Bronchial epithelial cell (primary cell): ENCODE data around the gene ULK4. TPM values are rescaled to one million over a fixed set of nuclear protein-coding genes. Genes with fewer than 3 reads are reported as not detected.

Source experiments
- DNase-seq: peaks from one replicate; pipeline ENCODE4 v3.0.0-alpha.2; 2010; ENCODE audit warnings: low read depth
- FAIRE-seq: peaks from 2 replicates; lab custom pipeline; 2011; peaks lifted over from hg19 to GRCh38; lab: Jason Lieb, UNC
- H3K27me3 ChIP-seq: 2 replicates; pipeline ENCODE4 v1.5.1; 2011; ENCODE audit warnings: low read length; ENCODE audit not compliant: control insufficient read depth, insufficient read depth
- H3K36me3 ChIP-seq: 2 replicates; pipeline ENCODE4 v1.5.1; 2011; ENCODE audit warnings: low read length; ENCODE audit not compliant: control insufficient read depth, insufficient read depth
- H3K4me3 ChIP-seq: 2 replicates; pipeline ENCODE4 v1.5.1; 2011; ENCODE audit warnings: mild to moderate bottlenecking, low read depth, low read length, control low read depth
- total RNA-seq: library from RNA; depleted of rRNA; stranded (reverse); fragments of >200 nt; gene quantifications from 2 replicates; pipeline ENCODE4 v1.2.1, GENCODE V29; 2014
- TF ChIP-seq, protein P1 (sequence below): IDR thresholded peaks from 2 replicates; pipeline ENCODE4 v1.5.1; 2011; ENCODE audit warnings: mild to moderate bottlenecking, moderate library complexity, low read length, control low read depth, inconsistent platforms; ENCODE audit not compliant: insufficient read depth, severe bottlenecking

ULK4 gene
- total RNA-seq, 1 donor from 2014 or later, result 3.9 TPM

DNA sequence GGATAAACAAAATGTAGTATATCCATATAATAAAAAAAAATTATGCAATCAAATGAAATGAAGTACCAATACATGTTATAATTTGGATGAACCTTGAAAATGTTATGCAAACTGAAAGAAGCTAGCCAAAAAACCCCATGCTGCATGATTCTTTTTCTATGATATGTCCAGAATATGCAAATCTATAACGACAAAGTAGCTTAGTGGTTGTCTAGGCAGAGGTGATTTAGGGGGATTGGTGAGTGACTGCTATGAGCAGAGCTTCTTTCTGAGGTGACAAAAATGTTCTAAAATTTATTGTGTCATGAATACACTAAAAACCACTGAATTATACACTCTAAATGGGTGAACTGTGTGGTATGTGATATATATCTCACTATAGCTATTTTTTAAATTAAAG is 438.0 kb downstream of the ULK4 start:
- TF ChIP-seq, protein P1, sequence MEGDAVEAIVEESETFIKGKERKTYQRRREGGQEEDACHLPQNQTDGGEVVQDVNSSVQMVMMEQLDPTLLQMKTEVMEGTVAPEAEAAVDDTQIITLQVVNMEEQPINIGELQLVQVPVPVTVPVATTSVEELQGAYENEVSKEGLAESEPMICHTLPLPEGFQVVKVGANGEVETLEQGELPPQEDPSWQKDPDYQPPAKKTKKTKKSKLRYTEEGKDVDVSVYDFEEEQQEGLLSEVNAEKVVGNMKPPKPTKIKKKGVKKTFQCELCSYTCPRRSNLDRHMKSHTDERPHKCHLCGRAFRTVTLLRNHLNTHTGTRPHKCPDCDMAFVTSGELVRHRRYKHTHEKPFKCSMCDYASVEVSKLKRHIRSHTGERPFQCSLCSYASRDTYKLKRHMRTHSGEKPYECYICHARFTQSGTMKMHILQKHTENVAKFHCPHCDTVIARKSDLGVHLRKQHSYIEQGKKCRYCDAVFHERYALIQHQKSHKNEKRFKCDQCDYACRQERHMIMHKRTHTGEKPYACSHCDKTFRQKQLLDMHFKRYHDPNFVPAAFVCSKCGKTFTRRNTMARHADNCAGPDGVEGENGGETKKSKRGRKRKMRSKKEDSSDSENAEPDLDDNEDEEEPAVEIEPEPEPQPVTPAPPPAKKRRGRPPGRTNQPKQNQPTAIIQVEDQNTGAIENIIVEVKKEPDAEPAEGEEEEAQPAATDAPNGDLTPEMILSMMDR, result no peak
- Histone ChIP-seq H3K36me3 (no peaks in the 10 kb centered on the region), H3K27me3 (no peaks in the 10 kb centered on the region), H3K4me3 (no peak overlapping the region)
- DNase-seq, result no peak
- no peak for FAIRE-seq

DNA sequence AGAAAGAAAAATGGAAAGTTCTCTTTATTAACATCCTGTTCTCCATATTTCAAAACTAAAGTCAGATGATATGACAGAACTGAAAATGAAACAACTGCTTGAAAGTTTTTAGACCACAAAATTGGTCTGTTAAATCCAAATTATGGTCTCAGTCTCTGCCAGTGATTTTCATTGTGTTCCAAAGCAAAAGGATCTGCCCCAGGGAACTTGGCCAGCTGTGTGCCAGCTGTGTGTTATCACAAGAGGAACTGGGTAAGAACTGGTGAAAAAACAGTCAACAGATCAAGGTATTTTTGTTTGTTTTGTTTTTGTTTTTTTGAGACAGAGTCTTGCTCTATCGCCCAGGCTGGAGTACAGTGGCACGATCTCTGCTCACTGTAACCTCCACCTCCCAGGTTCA is 439.3 kb downstream of the ULK4 start:
- no peak for FAIRE-seq
- H3K4me3 ChIP-seq, result no peak overlapping the region
- TF ChIP-seq, protein P1, result no peak

DNA sequence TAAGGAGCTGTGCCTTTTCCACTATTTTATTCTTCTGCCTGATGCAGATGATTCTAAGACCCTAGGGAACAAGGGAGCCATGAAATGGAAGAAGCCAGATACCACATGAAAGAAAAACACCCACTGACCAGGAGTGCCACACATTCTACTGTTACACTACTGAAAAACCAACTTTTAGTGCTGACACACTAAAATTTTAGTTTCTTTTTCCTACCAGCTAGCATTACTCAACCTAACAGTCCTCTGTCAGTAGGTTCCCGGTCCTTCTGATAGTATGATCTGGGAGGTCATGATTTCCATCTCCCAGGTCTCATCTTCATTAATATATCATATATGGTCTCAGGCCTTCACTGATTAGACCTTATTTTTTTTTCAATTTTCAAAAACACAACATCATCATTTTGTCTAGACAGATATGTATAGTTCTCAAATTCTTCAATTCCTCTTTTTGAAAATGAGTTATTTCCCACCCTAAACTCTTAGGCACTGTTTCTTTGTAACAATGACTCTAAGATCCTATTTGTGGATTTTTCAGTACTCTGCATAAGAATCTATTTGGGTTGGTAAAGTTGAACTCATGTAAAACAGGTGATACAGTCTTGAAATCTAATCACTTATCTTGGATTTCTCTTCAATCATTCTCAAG is 440.8 kb downstream of the ULK4 start:
- DNase-seq (no peak), FAIRE-seq (no peak)
- TF ChIP-seq, protein P1, result no peak
- no peak overlapping the region for H3K4me3 ChIP-seq
- no peaks in the 10 kb centered on the region for H3K27me3 ChIP-seq
- H3K36me3 ChIP-seq, result no peaks in the 10 kb centered on the region

More for the DNA sequence above, 439.3 kb downstream of the ULK4 start:
- Histone ChIP-seq H3K27me3 (no peaks in the 10 kb centered on the region), H3K36me3 (no peaks in the 10 kb centered on the region)
- DNase-seq, result no peak

DNA sequence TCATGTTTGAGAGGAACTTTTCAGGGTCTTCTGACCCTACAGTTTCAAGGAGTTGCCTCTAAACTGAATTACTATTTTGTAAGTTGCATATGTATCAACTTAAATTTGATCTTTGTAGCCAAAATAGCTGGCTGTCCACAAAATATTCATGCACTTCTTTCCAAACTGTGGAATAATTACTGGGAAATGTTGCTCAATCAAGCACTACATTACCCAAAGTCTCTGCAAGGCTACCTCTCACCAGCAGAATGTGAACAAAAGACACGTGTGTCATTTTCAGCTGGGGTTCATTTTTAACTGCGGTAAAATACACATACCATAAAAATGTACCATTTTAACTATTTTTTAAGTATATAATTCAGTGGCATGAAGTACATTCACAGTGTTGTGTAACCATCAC is 442.2 kb downstream of the ULK4 start:
- Histone ChIP-seq H3K36me3 (no peaks in the 10 kb centered on the region), H3K27me3 (no peaks in the 10 kb centered on the region), H3K4me3 (no peak overlapping the region)
- DNase-seq (no peak), FAIRE-seq (no peak)
- TF ChIP-seq, protein P1, result no peak

DNA sequence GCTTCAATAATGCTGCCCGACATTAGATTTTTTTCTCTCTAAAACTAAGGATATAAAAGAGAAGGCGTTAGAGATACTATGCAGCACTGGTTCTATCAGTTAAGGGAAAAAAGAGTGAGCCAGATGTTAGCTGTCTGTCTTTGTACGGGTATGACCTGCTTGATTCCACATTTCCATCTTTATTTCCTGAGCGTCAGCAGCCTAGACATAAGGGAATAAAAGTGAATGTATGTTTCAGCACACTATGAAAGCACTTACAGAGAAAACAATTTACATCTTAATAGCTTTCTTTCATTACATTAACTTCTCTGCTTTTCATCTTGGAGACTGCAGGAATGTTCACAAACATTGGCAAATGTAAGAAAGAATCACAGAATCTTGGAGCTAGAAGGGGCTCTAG is 443.3 kb downstream of the ULK4 start:
- TF ChIP-seq, protein P1, result no peak
- Histone ChIP-seq H3K36me3 (no peaks in the 10 kb centered on the region), H3K4me3 (no peak overlapping the region), H3K27me3 (no peaks in the 10 kb centered on the region)
- FAIRE-seq (no peak), DNase-seq (no peak)
